GM20431 (cell line): Measurements from ENCODE around the gene CKAP5.
"Not testable (repeated sequence)": the region's sequence is repeated elsewhere in the genome, so short reads cannot be mapped to it uniquely, and the experiment has no call there.

ENCODE experiments used
- in situ Hi-C: fragments of 300-500 bp; cut with MseI, MboI; formaldehyde crosslinking; loops from one replicate; pipeline ENCODE4 v1.15.0; 2020; ENCODE audit warnings: low sequenced_read_pairs; ENCODE audit not compliant: unreplicated experiment

Gene CKAP5

DNA sequence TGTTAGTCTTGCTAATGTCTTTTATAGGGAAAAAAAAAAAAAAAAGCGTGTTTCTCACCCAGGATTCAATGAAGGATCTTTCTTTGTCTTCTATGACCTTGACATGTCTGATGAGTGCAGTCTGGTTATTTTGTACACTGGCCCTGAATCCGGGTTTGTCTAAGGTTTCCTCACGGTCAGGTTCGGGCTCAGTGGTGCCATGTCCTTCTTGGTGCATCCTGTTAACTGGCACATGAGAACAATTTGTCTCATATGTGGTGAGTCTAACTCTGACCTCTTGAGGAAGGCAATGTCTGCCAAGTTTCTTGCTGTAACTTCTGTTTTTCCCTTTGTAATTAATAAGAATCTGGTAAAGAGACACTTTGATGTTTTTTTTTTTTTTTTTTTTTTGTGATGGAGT is 114.5 kb downstream of the CKAP5 start:
- in situ Hi-C loops, result no loop called here

DNA sequence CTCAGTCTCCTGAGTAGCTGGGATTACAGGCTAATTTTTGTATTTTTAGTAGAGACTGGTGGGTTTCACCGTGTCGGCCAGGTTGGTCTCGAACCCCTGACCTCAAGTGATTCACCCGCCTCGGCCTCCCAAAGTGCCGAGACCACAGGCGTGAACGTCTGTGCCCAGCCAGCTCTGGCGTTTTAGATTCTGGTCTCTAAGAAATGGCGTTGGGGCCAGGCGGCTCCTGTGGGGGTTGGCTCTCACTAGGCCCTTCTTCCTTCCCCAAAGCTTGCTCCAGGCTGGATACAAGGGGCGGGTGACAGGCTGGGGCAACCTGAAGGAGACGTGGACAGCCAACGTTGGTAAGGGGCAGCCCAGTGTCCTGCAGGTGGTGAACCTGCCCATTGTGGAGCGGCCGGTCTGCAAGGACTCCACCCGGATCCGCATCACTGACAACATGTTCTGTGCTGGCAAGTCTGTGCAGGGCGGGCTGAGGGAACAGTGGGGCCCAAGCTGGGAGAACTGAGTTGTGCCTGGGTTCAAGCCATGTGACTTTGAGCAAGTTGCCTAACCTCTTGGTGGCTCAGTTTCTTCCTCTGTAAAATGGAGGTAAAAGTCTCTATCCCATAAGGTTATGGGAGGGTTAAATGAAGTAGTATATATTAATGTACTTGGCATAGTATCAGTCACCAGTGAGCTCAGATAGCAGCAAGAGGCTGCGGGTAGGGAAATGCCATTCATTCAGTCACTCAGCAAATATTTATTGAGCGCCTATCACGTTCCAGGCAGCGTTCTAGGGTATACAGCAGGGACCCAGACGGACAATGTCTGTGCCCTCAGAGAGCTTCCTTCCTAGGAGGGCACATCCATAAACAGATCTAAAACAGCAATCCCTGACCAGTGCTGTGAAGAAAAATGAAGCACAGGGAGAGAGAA is 116.7 kb downstream of the CKAP5 start:
- in situ Hi-C loops, result no loop called here

DNA sequence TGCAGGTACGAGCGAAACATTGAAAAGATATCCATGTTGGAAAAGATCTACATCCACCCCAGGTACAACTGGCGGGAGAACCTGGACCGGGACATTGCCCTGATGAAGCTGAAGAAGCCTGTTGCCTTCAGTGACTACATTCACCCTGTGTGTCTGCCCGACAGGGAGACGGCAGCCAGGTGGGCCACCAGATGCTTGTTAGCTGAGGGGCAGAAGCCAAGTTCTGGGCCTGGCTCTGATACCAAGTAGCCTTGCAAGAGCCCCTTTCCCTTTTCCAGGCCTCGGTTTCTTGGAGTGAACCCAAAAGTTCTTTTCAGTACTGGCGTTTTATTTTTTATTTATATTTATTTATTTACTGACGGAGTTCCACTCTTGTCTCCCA is 117.4 kb downstream of the CKAP5 start:
- in situ Hi-C loops, result no loop called here

DNA sequence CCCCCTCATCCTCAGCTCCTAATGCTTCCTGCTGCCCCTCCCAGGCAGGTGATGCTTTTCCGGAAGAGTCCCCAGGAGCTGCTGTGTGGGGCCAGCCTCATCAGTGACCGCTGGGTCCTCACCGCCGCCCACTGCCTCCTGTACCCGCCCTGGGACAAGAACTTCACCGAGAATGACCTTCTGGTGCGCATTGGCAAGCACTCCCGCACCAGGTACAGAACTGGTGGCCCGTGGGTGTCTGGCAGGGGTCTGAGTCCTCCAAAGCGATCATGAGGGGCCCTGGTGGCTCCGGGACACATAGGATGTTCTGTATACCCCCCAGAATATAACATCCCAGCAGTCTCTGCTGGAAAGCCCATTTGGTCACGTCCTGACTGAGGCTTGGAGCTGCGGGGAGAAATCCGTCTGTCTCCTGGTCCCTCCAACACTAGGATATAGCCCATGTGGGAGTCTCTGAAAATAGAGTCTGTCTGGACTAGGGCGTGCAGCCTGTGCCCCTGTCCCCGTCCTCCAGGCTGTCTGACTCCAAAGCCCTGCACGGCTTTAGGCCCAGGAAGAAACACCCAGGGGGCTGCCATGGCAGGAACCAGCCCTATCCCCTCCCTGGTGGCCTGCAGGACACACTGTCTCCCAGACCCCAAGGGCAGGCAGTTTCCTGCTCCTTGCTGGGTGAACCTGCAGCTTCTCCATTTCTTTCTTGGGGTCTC is 118.0 kb downstream of the CKAP5 start:
- in situ Hi-C loops, result no loop called here

DNA sequence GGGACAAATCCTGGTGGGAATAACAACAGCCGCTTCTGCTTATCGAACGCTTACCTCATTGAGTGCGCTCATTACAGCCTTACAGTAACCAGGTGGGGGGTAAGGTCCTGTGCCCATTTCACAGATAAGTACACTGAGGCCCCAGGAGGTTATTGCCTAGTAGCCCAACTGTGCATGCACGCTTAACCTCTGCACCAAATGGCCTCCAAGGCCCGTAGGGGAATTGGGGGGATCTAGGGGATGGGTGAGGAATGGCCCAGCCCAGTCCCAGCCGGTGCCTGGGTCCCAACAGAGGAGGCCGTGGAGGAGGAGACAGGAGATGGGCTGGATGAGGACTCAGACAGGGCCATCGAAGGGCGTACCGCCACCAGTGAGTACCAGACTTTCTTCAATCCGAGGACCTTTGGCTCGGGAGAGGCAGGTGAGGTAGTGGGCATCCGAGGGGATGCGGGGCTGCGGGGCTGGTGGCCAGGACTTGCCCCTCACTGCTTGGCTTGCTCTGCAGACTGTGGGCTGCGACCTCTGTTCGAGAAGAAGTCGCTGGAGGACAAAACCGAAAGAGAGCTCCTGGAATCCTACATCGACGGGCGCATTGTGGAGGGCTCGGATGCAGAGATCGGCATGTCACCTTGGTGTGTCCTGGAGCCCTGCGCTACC is 119.7 kb downstream of the CKAP5 start:
- in situ Hi-C loops, result no loop called here

DNA sequence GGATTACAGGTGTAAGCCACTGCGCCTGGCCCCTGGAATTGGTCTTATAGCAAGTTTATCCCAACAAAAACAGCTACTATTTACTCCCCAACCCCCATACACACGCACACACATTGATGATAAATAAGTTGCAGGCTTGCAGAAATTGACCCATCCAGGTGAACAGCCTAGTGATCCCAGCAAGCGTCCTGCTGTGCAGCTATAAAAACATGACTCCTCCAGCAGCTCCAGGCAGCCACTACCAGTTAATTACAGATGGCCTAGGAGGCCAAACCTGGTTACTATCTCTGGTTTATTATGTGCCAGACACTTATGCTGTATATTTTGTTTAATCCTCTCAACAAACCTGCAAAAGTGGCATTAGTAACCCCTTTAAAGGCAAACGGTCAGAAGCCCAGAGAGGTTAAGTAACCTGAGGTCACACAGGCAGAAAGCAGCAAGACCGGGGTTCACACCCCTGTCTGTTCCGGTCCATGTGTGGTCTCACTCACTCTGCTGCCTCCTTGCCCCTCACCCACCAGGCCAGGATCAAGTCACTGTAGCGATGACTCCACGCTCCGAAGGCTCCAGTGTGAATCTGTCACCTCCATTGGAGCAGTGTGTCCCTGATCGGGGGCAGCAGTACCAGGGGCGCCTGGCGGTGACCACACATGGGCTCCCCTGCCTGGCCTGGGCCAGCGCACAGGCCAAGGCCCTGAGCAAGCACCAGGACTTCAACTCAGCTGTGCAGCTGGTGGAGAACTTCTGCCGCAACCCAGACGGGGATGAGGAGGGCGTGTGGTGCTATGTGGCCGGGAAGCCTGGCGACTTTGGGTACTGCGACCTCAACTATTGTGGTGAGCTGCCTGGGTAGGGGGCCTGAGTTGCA is 120.5 kb downstream of the CKAP5 start:
- in situ Hi-C loops, result no loop called here

DNA sequence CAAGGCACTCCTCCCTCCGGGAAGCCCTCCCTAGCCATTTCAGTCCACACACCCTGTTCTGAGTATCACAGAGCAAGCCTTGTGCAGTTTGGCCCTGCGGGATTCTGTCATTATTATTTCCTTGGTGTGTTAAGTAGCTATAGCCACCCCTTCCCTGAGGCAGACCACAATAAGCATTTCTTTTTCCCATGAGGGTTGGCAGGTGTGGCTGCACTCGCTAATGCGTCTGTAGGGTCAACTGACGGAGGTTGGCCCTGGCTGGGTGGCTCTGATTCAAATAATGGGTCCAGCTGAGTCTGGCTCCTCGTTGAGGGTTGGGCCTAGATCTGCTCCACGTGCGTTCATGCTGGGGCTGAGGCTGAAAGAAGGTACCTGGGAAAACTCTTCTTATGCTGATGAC is 122.0 kb downstream of the CKAP5 start:
- in situ Hi-C loops, result no loop called here

DNA sequence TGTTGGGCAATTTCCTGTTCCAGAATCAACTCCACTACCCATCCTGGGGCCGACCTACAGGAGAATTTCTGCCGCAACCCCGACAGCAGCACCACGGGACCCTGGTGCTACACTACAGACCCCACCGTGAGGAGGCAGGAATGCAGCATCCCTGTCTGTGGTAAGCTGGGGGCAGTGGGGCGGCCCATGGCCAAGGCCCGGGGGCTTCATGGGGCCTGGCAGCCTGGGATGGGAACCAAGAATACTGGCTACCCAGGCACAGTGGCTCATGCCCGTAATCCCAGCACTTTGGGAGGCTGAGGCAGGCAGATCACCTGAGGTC is 122.8 kb downstream of the CKAP5 start:
- in situ Hi-C loops, result no loop called here

DNA sequence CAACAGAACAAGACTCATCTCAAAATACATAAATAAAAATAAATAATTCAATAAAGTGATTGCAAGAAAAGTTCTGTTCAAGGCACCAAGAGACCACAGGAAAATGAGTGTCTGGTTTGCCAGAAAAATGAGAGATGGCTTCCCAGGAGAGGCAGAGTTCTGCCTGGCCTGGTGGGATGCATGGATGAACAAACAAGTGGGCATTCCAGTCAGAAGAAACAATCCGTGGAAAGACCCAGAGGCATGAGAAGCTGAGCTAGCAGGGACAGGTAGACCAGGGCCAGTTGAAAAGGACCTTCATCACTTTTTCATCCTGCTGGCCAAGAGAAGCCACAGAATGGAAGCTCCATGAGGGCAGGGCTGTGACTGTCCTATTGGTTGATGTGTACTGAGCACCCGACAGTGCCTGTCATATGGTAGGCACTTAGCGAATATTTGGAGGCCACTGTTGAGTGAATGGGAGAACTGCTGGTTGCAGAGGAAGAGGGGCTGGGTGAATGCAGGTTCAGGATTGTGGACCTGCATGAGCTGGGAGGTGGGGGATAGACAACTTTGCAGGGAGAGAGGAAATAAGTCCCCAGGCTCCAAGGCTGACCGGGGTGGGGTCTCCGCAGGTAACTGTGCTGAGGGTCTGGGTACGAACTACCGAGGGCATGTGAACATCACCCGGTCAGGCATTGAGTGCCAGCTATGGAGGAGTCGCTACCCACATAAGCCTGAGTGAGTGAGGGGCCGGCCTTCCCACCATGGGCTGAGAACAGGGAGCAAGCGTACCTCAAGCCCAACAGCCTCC is 123.3 kb downstream of the CKAP5 start:
- in situ Hi-C loops, result no loop called here

DNA sequence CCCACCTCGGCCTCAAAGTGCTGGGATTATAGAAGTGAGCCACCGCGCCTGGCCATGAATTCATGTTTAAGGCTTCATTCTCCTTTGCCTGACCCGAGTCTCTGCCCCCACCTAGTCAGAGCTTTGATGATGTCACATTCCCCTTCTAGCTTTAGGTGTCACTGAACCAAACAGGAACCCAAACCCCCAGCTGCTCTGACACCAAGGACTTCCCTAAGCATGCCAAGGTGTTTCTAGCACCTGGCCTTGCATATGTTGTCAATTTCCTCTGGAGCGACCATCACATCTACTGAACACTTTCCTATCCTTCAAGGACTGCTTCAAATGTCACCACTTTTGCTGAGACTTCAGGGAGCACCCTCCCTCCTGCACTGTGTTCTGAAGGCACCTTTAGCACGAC is 124.8 kb downstream of the CKAP5 start:
- in situ Hi-C loops, result no loop called here

DNA sequence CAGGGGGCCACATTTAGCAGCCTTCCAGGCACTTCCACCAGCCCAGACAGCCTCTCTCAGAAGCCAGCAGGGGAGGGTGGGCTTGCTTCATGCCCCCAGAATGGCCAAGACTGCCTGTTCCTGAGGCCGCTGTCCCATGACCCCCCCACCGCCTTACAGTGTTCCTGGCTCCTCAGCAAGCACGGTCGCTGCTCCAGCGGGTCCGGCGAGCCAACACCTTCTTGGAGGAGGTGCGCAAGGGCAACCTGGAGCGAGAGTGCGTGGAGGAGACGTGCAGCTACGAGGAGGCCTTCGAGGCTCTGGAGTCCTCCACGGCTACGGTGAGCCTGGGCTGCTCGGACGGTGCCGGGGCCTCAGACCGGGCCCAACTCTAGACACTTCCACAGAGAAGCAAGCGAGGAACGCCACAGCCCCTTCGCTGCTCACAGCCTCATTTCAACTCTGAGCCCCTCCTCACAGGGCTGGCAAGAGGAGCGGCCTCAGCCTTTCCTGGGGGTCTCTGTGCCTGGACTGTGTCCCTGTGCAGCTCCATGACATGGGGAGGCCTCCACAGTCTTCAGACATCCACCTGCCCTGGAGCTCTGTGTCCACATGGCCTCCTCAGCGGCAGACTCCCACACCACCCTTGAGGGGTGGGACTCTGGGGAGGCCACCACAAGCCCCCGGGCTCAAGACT is 126.4 kb downstream of the CKAP5 start:
- in situ Hi-C loops, result no loop called here

DNA sequence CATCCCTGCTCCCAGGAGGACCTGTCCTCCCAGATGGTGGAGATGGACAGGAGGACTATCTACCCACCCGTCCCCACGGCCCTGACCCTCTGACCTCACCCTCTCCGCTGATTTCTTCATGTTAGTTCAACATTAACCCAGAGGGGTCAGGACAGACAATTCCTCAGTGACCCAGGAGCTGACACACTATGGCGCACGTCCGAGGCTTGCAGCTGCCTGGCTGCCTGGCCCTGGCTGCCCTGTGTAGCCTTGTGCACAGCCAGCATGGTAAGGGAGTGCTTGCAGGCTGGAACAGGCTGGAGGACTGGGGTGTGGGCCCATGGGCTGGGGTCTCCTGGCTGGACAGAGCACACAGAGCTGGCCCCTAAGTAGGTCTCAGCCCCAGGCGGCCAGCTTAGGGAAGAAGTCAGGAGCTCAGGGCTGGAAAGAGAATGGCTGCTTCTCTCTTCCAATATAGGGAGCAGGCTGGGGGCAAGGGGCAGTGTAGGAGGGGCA is 127.0 kb downstream of the CKAP5 start, which contains the start of gene F2:
TSS of gene F2 (plus strand) at position 166 of the 495 bp plus-strand sequence. CDS start at position 189, 23 bp downstream.
- in situ Hi-C loops, result no loop called here

DNA sequence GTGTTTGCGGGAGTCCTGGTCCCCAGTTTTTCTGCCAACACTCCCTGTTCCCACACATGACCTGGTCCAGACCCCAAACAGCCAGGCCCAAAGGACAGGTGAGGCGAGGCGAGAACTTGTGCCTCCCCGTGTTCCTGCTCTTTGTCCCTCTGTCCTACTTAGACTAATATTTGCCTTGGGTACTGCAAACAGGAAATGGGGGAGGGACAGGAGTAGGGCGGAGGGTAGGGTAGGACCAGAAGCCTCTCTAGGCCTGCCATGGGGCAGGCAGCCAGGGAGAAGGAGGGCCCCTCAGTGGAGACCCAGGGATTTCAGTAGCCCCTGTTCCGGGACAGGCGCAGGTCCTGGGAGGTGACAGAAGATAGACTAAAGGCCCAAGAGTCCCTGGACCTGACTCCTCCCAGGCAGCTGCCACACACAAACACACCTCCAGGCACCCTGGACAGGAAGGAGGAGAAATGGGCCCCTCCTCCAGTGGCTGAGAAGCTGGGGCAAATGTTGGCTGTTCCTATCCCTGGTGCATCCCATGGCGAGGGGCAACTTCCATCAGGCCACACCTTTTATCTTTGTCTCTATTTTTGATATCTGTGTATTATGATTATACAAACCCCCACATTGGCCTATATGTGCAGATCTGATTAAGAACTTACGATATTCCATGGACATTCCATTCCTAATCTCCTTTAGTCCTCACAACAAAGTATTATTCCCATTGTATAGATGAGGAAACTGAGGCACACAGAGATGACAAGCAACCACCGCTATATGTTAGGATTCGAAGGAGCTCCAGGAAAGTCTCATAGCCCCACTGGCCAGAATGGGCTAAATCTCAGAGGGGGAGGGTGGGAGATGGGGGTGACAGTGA is 127.7 kb downstream of the CKAP5 start:
- in situ Hi-C loops, result no loop called here

DNA sequence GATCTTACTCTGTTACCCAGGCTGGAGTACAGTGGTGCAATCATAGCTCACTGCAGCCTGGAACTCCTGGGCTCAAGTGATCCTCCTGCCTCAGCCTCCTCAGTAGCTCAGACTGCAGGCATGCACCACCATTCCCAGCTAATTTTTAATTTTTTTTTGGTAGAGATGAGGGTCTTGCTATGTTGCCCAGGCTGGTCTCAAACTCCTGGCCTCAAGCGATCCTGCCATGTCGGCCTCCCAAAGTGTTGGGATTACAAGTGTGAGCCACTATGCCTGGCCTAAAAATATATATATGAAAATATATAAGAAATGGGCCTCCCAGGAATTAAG is 128.3 kb downstream of the CKAP5 start:
- in situ Hi-C loops, result not testable (repeated sequence)

DNA sequence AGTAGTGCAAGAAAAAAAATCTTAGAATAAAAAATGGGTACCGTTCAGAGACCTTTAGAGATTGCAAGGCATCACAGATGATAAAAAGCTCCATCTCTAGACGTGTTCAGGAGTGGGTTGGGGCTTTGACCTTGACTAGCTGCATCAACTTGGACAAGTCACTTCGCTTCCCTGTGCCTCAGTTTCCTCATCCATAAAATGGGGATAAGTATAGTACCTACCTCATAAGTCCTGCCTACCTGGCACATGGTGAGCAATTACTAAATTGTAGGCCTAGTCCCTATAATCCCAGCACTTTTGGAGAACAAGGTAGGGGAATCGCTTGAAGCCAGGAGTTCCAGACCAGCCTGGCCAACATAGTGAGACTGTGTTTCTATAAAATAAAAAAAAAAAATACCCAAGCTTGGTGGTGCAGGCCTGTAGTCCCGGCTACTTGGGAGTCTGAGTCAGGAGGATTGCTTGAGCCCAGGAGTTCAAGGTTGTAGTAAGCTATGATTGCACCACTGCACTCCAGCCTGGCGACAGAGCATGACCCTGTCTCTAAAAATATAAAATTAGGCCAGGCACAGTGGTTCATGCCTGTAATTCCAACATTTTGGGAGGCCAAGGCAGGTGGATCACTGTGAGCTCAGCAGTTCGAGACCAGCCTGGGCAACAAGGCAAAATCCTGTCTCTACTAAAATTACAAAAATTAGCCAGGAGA is 133.1 kb downstream of the CKAP5 start:
- in situ Hi-C loops, result no loop called here

DNA sequence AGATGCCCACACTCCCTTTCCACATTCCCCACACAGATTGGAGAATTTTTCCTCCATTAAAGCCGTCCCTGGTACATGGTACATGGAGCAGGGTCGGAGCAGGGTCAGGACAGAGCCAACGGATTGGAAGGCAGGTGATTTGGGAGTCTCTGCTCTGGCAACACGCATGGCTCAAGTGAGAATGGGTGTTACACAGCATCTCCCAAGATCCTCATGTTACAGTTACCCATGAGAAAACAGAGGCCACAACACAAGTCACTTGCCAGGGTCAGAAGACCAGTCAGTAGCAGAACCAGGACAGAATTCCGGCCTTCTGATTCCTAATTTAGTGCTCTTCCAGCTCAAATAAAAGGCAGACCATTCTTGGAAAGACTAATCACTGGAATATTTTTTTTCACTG is 134.8 kb downstream of the CKAP5 start:
- in situ Hi-C loops, result no loop called here

DNA sequence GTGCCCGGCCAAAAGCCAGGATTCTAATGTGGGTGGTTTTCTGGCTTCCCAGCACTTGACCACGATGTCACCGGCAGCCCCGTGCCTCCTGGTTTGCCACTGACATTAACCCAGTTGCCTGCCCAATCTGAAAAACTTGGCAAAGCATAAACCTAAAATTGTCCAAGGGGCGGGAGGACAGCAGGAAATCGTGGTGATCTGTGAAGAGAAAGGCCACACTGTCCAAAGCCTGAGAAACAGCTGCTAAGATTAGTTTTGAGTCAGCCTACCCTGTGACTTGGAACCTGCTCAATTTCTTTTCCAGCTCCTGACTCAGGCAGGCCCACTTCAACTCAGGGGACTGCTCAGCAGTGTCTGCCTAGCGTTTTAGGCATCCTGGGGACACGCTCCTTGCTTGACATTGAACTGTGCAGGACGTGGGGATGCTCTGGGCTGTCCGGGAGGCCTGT is 135.2 kb downstream of the CKAP5 start:
- in situ Hi-C loops, result no loop called here
